ENCODE data around the gene PMEPA1. TPM values are rescaled to one million over a fixed set of nuclear protein-coding genes. Genes with fewer than 3 reads are reported as not detected.

Gene PMEPA1
- total RNA-seq, 2 donors from 2014 or later, result 96.5 to 245 TPM

DNA sequence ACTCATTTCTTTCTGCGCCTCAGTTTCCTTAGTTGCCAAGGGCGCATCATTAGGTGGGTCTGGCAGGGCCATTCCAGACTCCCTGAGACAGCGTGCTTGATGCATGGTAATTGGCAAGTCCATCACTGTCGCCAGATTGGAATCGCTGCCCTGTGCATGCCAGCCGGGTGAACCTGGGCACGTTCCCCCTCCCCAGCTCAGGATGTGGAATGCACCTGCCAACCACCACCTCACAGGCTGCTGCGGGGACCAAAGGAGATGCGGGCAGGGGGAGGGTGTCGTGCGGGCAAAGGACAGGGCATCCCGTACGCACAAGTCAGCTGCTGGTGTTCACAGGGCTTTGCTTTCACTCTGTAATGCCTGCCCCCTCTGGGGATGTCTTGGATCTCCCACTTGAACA is 36.4 kb upstream of the PMEPA1 start:
- no peak overlapping the region for H3K4me3 ChIP-seq
- no peaks in the 10 kb centered on the region for H3K36me3 ChIP-seq
- intact Hi-C loops (cut with DNase I), result no loop called here
- WGBS, result 92% methylated on average over 13 of the region's 13 CpGs
- no peak for DNase-seq (ENCODE audit: low spot score)
- no peaks in the 10 kb centered on the region for H3K27me3 ChIP-seq (replicated peaks; ENCODE audit: insufficient read depth)
- TF ChIP-seq, protein P1, sequence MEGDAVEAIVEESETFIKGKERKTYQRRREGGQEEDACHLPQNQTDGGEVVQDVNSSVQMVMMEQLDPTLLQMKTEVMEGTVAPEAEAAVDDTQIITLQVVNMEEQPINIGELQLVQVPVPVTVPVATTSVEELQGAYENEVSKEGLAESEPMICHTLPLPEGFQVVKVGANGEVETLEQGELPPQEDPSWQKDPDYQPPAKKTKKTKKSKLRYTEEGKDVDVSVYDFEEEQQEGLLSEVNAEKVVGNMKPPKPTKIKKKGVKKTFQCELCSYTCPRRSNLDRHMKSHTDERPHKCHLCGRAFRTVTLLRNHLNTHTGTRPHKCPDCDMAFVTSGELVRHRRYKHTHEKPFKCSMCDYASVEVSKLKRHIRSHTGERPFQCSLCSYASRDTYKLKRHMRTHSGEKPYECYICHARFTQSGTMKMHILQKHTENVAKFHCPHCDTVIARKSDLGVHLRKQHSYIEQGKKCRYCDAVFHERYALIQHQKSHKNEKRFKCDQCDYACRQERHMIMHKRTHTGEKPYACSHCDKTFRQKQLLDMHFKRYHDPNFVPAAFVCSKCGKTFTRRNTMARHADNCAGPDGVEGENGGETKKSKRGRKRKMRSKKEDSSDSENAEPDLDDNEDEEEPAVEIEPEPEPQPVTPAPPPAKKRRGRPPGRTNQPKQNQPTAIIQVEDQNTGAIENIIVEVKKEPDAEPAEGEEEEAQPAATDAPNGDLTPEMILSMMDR (IDR thresholded peaks at IDR 0.05), result no peak
- TF ChIP-seq POLR2AphosphoS5 (IDR thresholded peaks at IDR 0.05), result no peak
- TF ChIP-seq POLR2A (IDR thresholded peaks at IDR 0.05), result no peak
- H3K27ac ChIP-seq, result peak overlapping the region in 1 of 2 donors; percentile 80
- H3K4me1 ChIP-seq (replicated peaks), result peaks cover 15% of the 10 kb centered on the region
- no peaks in the 10 kb centered on the region for H3K9me3 ChIP-seq

GRCh38 chr20:57744206-57744605 is 34.4 kb upstream of the PMEPA1 start:
- H3K4me1 ChIP-seq (replicated peaks), result peaks cover 13% of the 10 kb centered on the region
- H3K27ac ChIP-seq, result no peak overlapping the region
- H3K4me3 ChIP-seq, result no peak overlapping the region
- H3K36me3 ChIP-seq, result no peaks in the 10 kb centered on the region
- no peaks in the 10 kb centered on the region for H3K27me3 ChIP-seq (replicated peaks; ENCODE audit: insufficient read depth)
- intact Hi-C loops (cut with DNase I), result no loop called here
- H3K9me3 ChIP-seq, result no peaks in the 10 kb centered on the region
- 85% methylated on average over 6 of the region's 6 CpGs for WGBS
- no peak for DNase-seq (ENCODE audit: low spot score)
- TF ChIP-seq, protein P1 (IDR thresholded peaks at IDR 0.05), result no peak
- TF ChIP-seq POLR2AphosphoS5 (IDR thresholded peaks at IDR 0.05) (no peak), POLR2A (IDR thresholded peaks at IDR 0.05) (no peak)

DNA sequence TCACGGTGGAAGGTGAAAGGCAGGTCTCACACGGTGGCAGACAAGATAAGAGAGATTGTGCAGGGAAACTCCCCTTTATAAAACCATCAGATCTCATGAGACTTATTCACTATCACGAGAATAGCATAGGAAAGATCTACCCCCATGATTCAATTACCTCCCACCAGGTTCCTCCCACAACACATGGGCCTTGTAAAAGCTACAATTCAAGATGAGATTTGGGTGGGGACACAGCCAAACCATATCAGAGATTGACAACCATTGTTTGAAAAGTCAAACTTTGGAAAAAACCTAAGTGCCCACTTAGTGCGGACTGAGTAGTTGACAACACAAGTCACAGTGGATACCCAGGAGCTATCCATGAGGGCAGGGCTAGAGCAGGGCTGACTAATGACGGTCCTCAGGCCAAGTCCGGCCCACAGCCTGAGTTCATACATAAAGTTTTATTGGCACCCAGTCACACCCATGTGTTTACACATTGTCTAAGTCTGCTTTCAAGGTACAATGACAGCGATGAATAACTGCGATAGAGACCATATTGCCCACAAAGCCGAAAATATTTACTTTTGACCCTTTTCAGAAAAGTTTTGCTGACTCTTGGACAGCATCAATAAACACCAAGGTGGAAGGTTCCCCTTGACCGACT is 33.8 kb upstream of the PMEPA1 start:
- H3K27ac ChIP-seq, result no peak overlapping the region
- intact Hi-C loops (cut with DNase I), result no loop called here
- H3K4me3 ChIP-seq, result no peak overlapping the region
- H3K4me1 ChIP-seq (replicated peaks), result peaks cover 7% of the 10 kb centered on the region
- peak; percentile 50 for DNase-seq (ENCODE audit: low spot score)
- peak; percentile 70 for TF ChIP-seq POLR2AphosphoS5 (IDR thresholded peaks at IDR 0.05)
- TF ChIP-seq, protein P1 (IDR thresholded peaks at IDR 0.05), result no peak
- no peak for TF ChIP-seq POLR2A (IDR thresholded peaks at IDR 0.05)
- H3K9me3 ChIP-seq, result no peaks in the 10 kb centered on the region
- H3K27me3 ChIP-seq (replicated peaks; ENCODE audit: insufficient read depth), result no peaks in the 10 kb centered on the region
- no peaks in the 10 kb centered on the region for H3K36me3 ChIP-seq
- WGBS, result 49% methylated on average over 10 of the region's 10 CpGs

- DNase-seq (ENCODE audit: low spot score), result no peak
- H3K4me1 ChIP-seq (replicated peaks), result no peaks in the 10 kb centered on the region
- H3K27me3 ChIP-seq (replicated peaks; ENCODE audit: insufficient read depth), result no peaks in the 10 kb centered on the region
- WGBS, result 67% methylated on average over 11 of the region's 11 CpGs
- H3K36me3 ChIP-seq, result no peaks in the 10 kb centered on the region
- no peak overlapping the region for H3K27ac ChIP-seq
- TF ChIP-seq, protein P1 (IDR thresholded peaks at IDR 0.05), result no peak
- no peak for TF ChIP-seq POLR2AphosphoS5 (IDR thresholded peaks at IDR 0.05)
- no peak for TF ChIP-seq POLR2A (IDR thresholded peaks at IDR 0.05)
- H3K9me3 ChIP-seq, result no peaks in the 10 kb centered on the region
- intact Hi-C loops (cut with DNase I), result no loop called here
- no peak overlapping the region for H3K4me3 ChIP-seq
Measured at GRCh38 chr20:57742507-57743181, 32.8 kb upstream of the PMEPA1 start.

DNA sequence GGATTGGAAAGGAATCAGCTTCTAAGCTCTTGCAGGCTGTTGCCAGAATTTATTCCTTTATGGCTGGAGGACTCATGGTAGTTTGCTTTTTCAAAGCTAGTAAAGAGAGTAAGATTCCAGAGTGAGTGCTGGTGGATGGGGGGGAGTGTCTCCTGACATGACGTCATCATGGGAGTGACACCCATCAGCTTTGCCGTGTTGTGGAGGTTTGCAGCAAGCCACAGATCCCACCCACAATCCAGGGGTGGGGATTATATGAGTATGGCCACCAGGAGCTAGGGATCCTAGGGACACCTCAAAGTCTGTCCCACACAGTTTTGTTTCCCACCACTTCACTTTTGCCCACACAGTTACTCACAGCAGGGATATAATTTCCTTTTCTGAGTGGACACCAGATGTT is 28.7 kb upstream of the PMEPA1 start:
- no peaks in the 10 kb centered on the region for H3K36me3 ChIP-seq
- DNase-seq (ENCODE audit: low spot score), result no peak
- no peak overlapping the region for H3K4me3 ChIP-seq
- 33% methylated on average over 2 of the region's 2 CpGs for WGBS
- no peaks in the 10 kb centered on the region for H3K4me1 ChIP-seq (replicated peaks)
- H3K9me3 ChIP-seq, result no peaks in the 10 kb centered on the region
- TF ChIP-seq, protein P1 (IDR thresholded peaks at IDR 0.05), result peak in 1 of 4 experiments; percentile 3
- no peak for TF ChIP-seq POLR2A (IDR thresholded peaks at IDR 0.05)
- peak; percentile 36 for TF ChIP-seq POLR2AphosphoS5 (IDR thresholded peaks at IDR 0.05)
- H3K27ac ChIP-seq, result peak overlapping the region; percentile 74 to 75
- H3K27me3 ChIP-seq (replicated peaks; ENCODE audit: insufficient read depth), result no peaks in the 10 kb centered on the region
- intact Hi-C loops (cut with DNase I), result no loop called here
